B cell (primary cell): ENCODE data around the gene TTC19. TPM values are rescaled to one million over a fixed set of nuclear protein-coding genes. Genes with fewer than 3 reads are reported as not detected.

Source experiments
- ATAC-seq: fragments of 200-7000 bp; cut with Tn5 transposase; one replicate; pipeline ENCODE4 v1.10.0; 2021; ENCODE audit warnings: low read depth, mild to moderate bottlenecking, moderate number of reproducible peaks, moderate library complexity
- CTCF ChIA-PET: fragments of 350-600 bp; sonication (Branson Sonifier 250); formaldehyde crosslinking; loops from one replicate; lab custom pipeline; 2021; ENCODE audit warnings: antibody characterized with exemption, inconsistent platforms; lab: Charles Lee
- POLR2A ChIA-PET: fragments of 350-600 bp; sonication (Branson Sonifier 250); formaldehyde crosslinking; loops from one replicate; lab custom pipeline; 2021; ENCODE audit warnings: antibody characterized with exemption; lab: Charles Lee
- DNase-seq: peaks from one replicate; pipeline ENCODE4 v3.0.0; 2013
- H2AFZ ChIP-seq: 2 replicates; pipeline ENCODE4 v1.6.1; 2012; ENCODE audit warnings: mild to moderate bottlenecking, low read depth, low read length; ENCODE audit not compliant: insufficient read depth, poor library complexity, severe bottlenecking
- H3K27ac ChIP-seq, 2 donors: 1 replicate in 1 of 2; 2 replicates in 1 of 2; pipeline ENCODE4 v1.5.1; 2012 to 2013; ENCODE audit warnings: low read length in 2 of 2, mild to moderate bottlenecking in 2 of 2, moderate library complexity in 1 of 2
- H3K27me3 ChIP-seq, 4 experiments: fragments of 200-600 bp in 1 of 4; sonication (generic) in 1 of 4; replicated peaks in 1 of 4; 1 replicate in 2 of 4; 2 replicates in 2 of 4; pipeline versions ENCODE4 v1.6.1 to v1.7.0; 2013 to 2016; ENCODE audit warnings: low read length in 3 of 4, mild to moderate bottlenecking in 2 of 4, mixed read lengths in 1 of 4, moderate library complexity in 1 of 4; ENCODE audit not compliant: insufficient read depth in 4 of 4, control insufficient read depth in 3 of 4; ENCODE audit errors: control extremely low read depth in 1 of 4
- H3K36me3 ChIP-seq, 2 experiments: replicated peaks in 1 of 2; 1 replicate in 1 of 2; 2 replicates in 1 of 2; pipeline versions ENCODE4 v1.6.1 to v1.7.1; 2013; ENCODE audit warnings: low read length in 1 of 2; ENCODE audit not compliant: insufficient read depth in 2 of 2, control insufficient read depth in 1 of 2; ENCODE audit errors: control extremely low read depth in 1 of 2, extremely low read depth in 1 of 2
- H3K4me1 ChIP-seq, 2 donors: fragments of 200-600 bp in 1 of 2; sonication (generic) in 1 of 2; 1 replicate in 1 of 2; 2 replicates in 1 of 2; pipeline versions ENCODE4 v1.5.1 to v1.6.1; 2013 to 2017; ENCODE audit warnings: low read length in 2 of 2; ENCODE audit not compliant: control insufficient read depth in 2 of 2, insufficient read depth in 2 of 2
- H3K4me2 ChIP-seq: replicated peaks from 2 replicates; pipeline ENCODE3; 2012; ENCODE audit warnings: mild to moderate bottlenecking, low read depth, low read length; ENCODE audit not compliant: poor library complexity, severe bottlenecking
- H3K4me3 ChIP-seq, 5 experiments: fragments of 200-600 bp in 1 of 5; sonication (generic) in 1 of 5; 1 replicate in 3 of 5; 2 replicates in 2 of 5; pipeline versions ENCODE4 v1.5.1 to v1.7.0; 2011 to 2016; ENCODE audit warnings: low read length in 4 of 5, mild to moderate bottlenecking in 4 of 5, low read depth in 2 of 5, control low read depth in 1 of 5, moderate library complexity in 1 of 5; ENCODE audit not compliant: insufficient read depth in 1 of 5; ENCODE audit errors: control extremely low read depth in 1 of 5, extremely low read depth in 1 of 5
- H3K79me2 ChIP-seq: fragments of 200-600 bp; sonication (generic); one replicate; pipeline ENCODE4 v1.6.0; 2016; ENCODE audit warnings: low read length; ENCODE audit not compliant: control insufficient read depth, insufficient read depth
- H3K9ac ChIP-seq: fragments of 200-600 bp; sonication (generic); 2 replicates; pipeline ENCODE4 v1.6.1; 2017; ENCODE audit warnings: mild to moderate bottlenecking, low read length, moderate library complexity
- H3K9me3 ChIP-seq, 3 donors: one replicate each; pipeline versions ENCODE4 v1.6.1 to v1.7.1; 2013; ENCODE audit warnings: low read length in 2 of 3; ENCODE audit not compliant: control insufficient read depth in 2 of 3, insufficient read depth in 1 of 3; ENCODE audit errors: control extremely low read depth in 1 of 3
- H4K20me1 ChIP-seq: 2 replicates; pipeline ENCODE4 v1.6.0; 2012; ENCODE audit warnings: mild to moderate bottlenecking, low read length; ENCODE audit not compliant: insufficient read depth, control insufficient read depth, poor library complexity, severe bottlenecking
- H3K27ac Mint-ChIP-seq: one replicate; pipeline ENCODE4 v1.8.0; 2021; ENCODE audit warnings: mixed read lengths
- H3K27me3 Mint-ChIP-seq: one replicate; pipeline ENCODE4 v1.8.0; 2021; ENCODE audit warnings: mixed read lengths
- H3K4me1 Mint-ChIP-seq: one replicate; pipeline ENCODE4 v1.8.0; 2021; ENCODE audit warnings: mixed read lengths
- H3K4me3 Mint-ChIP-seq: one replicate; pipeline ENCODE4 v1.8.0; 2021; ENCODE audit warnings: mixed read lengths
- H3K9me3 Mint-ChIP-seq: one replicate; pipeline ENCODE4 v1.8.0; 2022; ENCODE audit warnings: mixed read lengths; ENCODE audit not compliant: insufficient read depth
- CTCF ChIP-seq: fragments of 200-600 bp; IDR thresholded peaks from one replicate; pipeline ENCODE4 v1.8.0; 2022; ENCODE audit warnings: antibody characterized with exemption, mild to moderate bottlenecking
- EZH2 ChIP-seq: IDR thresholded peaks from 2 replicates; pipeline ENCODE4 v1.6.1; 2012; ENCODE audit warnings: borderline replicate concordance, low read depth, mild to moderate bottlenecking, moderate library complexity, low read length; ENCODE audit not compliant: insufficient read depth, poor library complexity, severe bottlenecking
- WGBS: methylation state at CpG from one replicate; pipeline ENCODE4 v1.1.5; 2013; ENCODE audit warnings: missing lambda C conversion rate; ENCODE audit not compliant: insufficient coverage; 5-methylcytosine and 5-hydroxymethylcytosine counted together
- intact Hi-C: fragments of 100-400 bp; cut with micrococcal nuclease; formaldehyde crosslinking; loops from one replicate; pipeline ENCODE4 v1.10.0; 2022
- polyA plus RNA-seq: library from polyadenylated mRNA; depleted of rRNA; stranded (reverse); fragments of >200 nt; gene quantifications from 2 replicates; pipeline ENCODE4 v1.2.3, GENCODE V29; 2012
- total RNA-seq, 2 donors: library from RNA; stranded (reverse); fragments of 120-200 nt in 1 of 2; gene quantifications; 1 replicate in 1 of 2; 2 replicates in 1 of 2; pipeline versions ENCODE4 v1.2.3 to v1.2.4, GENCODE V29; 2013 to 2022

Gene TTC19
- total and polyA plus RNA-seq, 2 donors (not counting 1 experiment from before 2014, with no cell fraction given), result 8.2 to 38.5 TPM

- Histone ChIP-seq H3K27me3 (no peaks in the 10 kb centered on the region), H3K4me1 (no peaks in the 10 kb centered on the region), H3K9me3 (no peaks in the 10 kb centered on the region), H3K36me3 (peaks cover 3 to 84% of the 10 kb centered on the region in 2 experiments), H2AFZ (no peak overlapping the region), H3K79me2 (no peaks in the 10 kb centered on the region), H4K20me1 (no peaks in the 10 kb centered on the region), H3K4me2 (no peak overlapping the region), H3K9ac (no peak overlapping the region), H3K27ac (no peak overlapping the region), H3K4me3 (no peak overlapping the region)
- DNase-seq (no peak), ATAC-seq (no peak)
- Mint-ChIP-seq H3K27ac (no peak overlapping the region), H3K27me3 (no peaks in the 10 kb centered on the region), H3K4me1 (no peaks in the 10 kb centered on the region), H3K9me3 (no peaks in the 10 kb centered on the region), H3K4me3 (no peak overlapping the region)
- no peak for TF ChIP-seq EZH2
- no peak for TF ChIP-seq CTCF
- ChIA-PET CTCF (no interaction called here), POLR2A (no interaction called here)
- intact Hi-C loops, result no loop called here
- WGBS, result 100% methylated on average over 1 of the region's 2 CpGs
These were observed 36.6 kb downstream of the TTC19 start for GRCh38 chr17:16036261-16036660.

- H3K4me3 Mint-ChIP-seq, result no peak overlapping the region
- no peaks in the 10 kb centered on the region for H3K9me3 Mint-ChIP-seq
- no peak for DNase-seq
- peaks cover 3 to 79% of the 10 kb centered on the region in 2 experiments for H3K36me3 ChIP-seq
- H3K4me3 ChIP-seq, result no peak overlapping the region
- intact Hi-C loops, result no loop called here
- H3K27ac ChIP-seq, result peak overlapping the region in 1 of 2 donors; percentile 24
- H4K20me1 ChIP-seq, result no peaks in the 10 kb centered on the region
- no peaks in the 10 kb centered on the region for H3K27me3 ChIP-seq
- no peaks in the 10 kb centered on the region for H3K4me1 Mint-ChIP-seq
- H3K4me2 ChIP-seq, result no peak overlapping the region
- H3K27ac Mint-ChIP-seq, result no peak overlapping the region
- ChIA-PET CTCF (interaction anchor here (0.5 kb wide), 1 partner anchor 709 kb away, joined by 3 read pairs; no protein-coding TSS in a partner anchor), POLR2A (no interaction called here)
- H3K27me3 Mint-ChIP-seq, result no peaks in the 10 kb centered on the region
- H3K9ac ChIP-seq, result no peak overlapping the region
- no peaks in the 10 kb centered on the region for H3K79me2 ChIP-seq
- no peak overlapping the region for H2AFZ ChIP-seq
- ATAC-seq, result no peak
- TF ChIP-seq CTCF (no peak), EZH2 (no peak)
- H3K9me3 ChIP-seq, result no peaks in the 10 kb centered on the region
- no peaks in the 10 kb centered on the region for H3K4me1 ChIP-seq
These were observed 38.0 kb downstream of the TTC19 start for GRCh38 chr17:16037636-16038035.
